Ascending aorta (tissue), 2 donors: Measurements from ENCODE around the gene AHNAK. TPM values are rescaled to one million over a fixed set of nuclear protein-coding genes. Genes with fewer than 3 reads are reported as not detected.
"Not testable (repeated sequence)": the region's sequence is repeated elsewhere in the genome, so short reads cannot be mapped to it uniquely, and the experiment has no call there.

Experiments used
- DNase-seq, 2 donors: peaks; one replicate each; pipeline ENCODE4 v3.0.0-alpha.2; 2019; ENCODE audit warnings: low spot score in 2 of 2
- H3K27ac ChIP-seq, 2 donors: fragments of 200-600 bp; sonication (generic); one replicate each; pipeline ENCODE4 v1.5.1; 2016 to 2017; ENCODE audit warnings: mild to moderate bottlenecking in 1 of 2
- H3K27me3 ChIP-seq: fragments of 200-600 bp; sonication (generic); one replicate; pipeline ENCODE4 v1.5.1; 2017
- H3K36me3 ChIP-seq, 2 donors: fragments of 200-600 bp; sonication (generic); one replicate each; pipeline ENCODE4 v1.5.1; 2016
- H3K4me1 ChIP-seq, 2 donors: fragments of 200-600 bp; sonication (generic); one replicate each; pipeline ENCODE4 v1.5.1; 2016 to 2017; ENCODE audit warnings: mild to moderate bottlenecking in 1 of 2
- H3K4me3 ChIP-seq, 2 donors: fragments of 200-600 bp; sonication (generic); one replicate each; pipeline ENCODE4 v1.5.1; 2016 to 2017; ENCODE audit warnings: mild to moderate bottlenecking in 1 of 2
- H3K9me3 ChIP-seq, 2 donors: fragments of 200-600 bp; sonication (generic); one replicate each; pipeline ENCODE4 v1.5.1; 2016
- intact Hi-C: fragments of 100-400 bp; cut with DNase I; formaldehyde crosslinking; loops from one replicate; pipeline ENCODE4 v1.15.1; 2023
- total RNA-seq: library from RNA; depleted of rRNA; stranded (reverse); fragments of >200 nt; gene quantifications from one replicate; pipeline ENCODE4 v1.1.0, GENCODE V29; 2016
- TF ChIP-seq, protein P1 (sequence below), 3 experiments: fragments of 200-600 bp in 2 of 3; fragments of 450-650 bp in 1 of 3; sonication (generic) in 2 of 3; IDR thresholded peaks; one replicate each; pipeline ENCODE4 v1.5.1; 2016 to 2019; ENCODE audit warnings: antibody characterized with exemption in 3 of 3, mild to moderate bottlenecking in 1 of 3, moderate library complexity in 1 of 3

The AHNAK gene
- total RNA-seq, 1 donor from 2014 or later = 718 TPM

DNA sequence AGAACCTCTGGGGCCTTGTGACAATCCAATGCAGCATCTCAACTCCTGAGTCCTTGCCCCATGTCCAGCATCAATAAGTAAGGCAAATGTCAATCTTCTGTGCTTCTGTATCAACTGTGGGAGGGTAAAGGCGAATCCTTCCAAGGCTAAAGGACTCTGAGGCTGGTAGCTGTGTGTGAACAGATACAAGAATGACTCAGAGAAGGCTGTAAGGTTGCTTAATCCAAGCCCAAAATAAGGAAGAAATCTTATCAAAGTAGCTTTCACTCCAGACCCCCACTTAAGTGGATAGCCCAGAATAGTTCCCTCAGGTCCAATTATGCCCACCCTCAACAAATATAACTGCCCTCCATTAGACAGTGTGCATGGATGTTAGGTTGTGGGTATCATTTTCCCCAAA lies 155.9 kb downstream of the AHNAK start:
- TF ChIP-seq, protein P1, sequence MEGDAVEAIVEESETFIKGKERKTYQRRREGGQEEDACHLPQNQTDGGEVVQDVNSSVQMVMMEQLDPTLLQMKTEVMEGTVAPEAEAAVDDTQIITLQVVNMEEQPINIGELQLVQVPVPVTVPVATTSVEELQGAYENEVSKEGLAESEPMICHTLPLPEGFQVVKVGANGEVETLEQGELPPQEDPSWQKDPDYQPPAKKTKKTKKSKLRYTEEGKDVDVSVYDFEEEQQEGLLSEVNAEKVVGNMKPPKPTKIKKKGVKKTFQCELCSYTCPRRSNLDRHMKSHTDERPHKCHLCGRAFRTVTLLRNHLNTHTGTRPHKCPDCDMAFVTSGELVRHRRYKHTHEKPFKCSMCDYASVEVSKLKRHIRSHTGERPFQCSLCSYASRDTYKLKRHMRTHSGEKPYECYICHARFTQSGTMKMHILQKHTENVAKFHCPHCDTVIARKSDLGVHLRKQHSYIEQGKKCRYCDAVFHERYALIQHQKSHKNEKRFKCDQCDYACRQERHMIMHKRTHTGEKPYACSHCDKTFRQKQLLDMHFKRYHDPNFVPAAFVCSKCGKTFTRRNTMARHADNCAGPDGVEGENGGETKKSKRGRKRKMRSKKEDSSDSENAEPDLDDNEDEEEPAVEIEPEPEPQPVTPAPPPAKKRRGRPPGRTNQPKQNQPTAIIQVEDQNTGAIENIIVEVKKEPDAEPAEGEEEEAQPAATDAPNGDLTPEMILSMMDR (IDR thresholded peaks at IDR 0.05) = no peak
- intact Hi-C loops = no loop called here
- no peak overlapping the region for H3K27ac ChIP-seq

DNA sequence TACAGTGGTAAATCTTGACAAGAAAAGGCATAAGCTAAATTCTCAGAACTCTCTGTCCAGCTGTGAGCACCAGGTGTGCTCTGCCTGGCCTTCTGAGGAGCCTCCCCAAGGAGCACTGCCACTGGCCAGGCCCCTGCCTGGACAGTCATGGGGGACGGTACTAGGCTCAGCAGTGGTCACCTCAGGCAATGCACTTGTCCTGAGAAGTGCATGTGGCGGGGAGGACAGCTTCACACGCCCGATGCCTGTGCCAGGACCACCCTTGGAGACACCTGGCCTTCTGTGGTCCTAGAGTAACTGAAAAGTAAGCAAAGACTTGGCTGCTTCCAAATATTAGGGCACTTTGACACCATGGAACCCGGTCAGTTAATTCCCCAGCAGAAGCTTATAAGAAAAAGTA lies 156.4 kb downstream of the AHNAK start:
- Histone ChIP-seq H3K4me1 (peaks cover 0 to 4% of the 10 kb centered on the region in 2 donors), H3K4me3 (no peak overlapping the region), H3K27ac (no peak overlapping the region), H3K36me3 (no peaks in the 10 kb centered on the region), H3K27me3 (no peaks in the 10 kb centered on the region), H3K9me3 (no peaks in the 10 kb centered on the region)
- DNase-seq = no peak
- TF ChIP-seq, protein P1 (IDR thresholded peaks at IDR 0.05) = no peak
- intact Hi-C loops = no loop called here

More for the DNA sequence above, 155.9 kb downstream of the AHNAK start:
- Histone ChIP-seq H3K27me3 (no peaks in the 10 kb centered on the region), H3K36me3 (no peaks in the 10 kb centered on the region), H3K4me3 (no peak overlapping the region), H3K4me1 (peaks cover 0 to 9% of the 10 kb centered on the region in 2 donors), H3K9me3 (no peaks in the 10 kb centered on the region)
- DNase-seq = no peak

DNA sequence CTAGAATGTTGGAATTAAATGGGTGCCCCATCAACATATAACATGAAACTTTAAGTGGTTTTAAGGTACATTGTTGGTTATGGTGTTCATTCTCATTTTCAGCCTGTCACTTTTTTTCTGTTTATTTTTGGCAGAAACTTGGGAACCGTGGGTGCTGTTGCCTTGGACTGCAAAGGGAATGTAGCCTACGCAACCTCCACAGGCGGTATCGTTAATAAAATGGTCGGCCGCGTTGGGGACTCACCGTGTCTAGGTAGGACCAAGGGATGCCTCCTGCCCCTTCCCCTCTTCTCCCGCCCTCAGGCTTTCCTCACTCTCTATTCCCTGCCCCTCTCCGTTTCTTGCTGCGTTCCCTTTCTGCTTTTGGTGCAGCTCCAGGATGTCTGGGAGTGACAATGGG lies 157.6 kb downstream of the AHNAK start:
- no peaks in the 10 kb centered on the region for H3K9me3 ChIP-seq
- no peaks in the 10 kb centered on the region for H3K4me1 ChIP-seq
- intact Hi-C loops = no loop called here
- H3K4me3 ChIP-seq = no peak overlapping the region
- H3K27ac ChIP-seq = no peak overlapping the region
- H3K36me3 ChIP-seq = no peaks in the 10 kb centered on the region
- DNase-seq = no peak
- H3K27me3 ChIP-seq = no peaks in the 10 kb centered on the region
- TF ChIP-seq, protein P1 (IDR thresholded peaks at IDR 0.05) = no peak

DNA sequence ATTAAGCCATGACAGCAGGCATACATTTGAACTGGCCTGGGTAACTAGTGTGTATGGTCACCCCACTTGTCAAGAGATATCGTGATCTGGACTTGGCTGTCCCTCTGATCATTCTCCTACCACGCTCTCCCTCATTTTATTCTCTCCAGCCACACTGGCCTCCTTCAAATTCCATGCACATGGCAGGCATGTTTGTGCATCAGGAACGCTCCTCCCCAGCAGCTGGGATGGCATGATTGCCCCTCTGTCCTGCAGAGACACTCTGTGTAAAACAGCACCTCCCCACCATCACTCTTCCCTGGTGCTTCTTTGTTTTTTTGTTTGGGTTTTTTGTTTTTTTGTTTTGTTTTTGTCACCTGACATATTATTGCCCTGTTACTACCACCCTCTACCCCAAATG lies 159.2 kb downstream of the AHNAK start:
- no peak for DNase-seq
- intact Hi-C loops = no loop called here
- no peaks in the 10 kb centered on the region for H3K9me3 ChIP-seq
- H3K4me1 ChIP-seq = no peaks in the 10 kb centered on the region
- TF ChIP-seq, protein P1 (IDR thresholded peaks at IDR 0.05) = no peak
- H3K36me3 ChIP-seq = no peaks in the 10 kb centered on the region
- no peaks in the 10 kb centered on the region for H3K27me3 ChIP-seq
- H3K27ac ChIP-seq = no peak overlapping the region
- H3K4me3 ChIP-seq = no peak overlapping the region

DNA sequence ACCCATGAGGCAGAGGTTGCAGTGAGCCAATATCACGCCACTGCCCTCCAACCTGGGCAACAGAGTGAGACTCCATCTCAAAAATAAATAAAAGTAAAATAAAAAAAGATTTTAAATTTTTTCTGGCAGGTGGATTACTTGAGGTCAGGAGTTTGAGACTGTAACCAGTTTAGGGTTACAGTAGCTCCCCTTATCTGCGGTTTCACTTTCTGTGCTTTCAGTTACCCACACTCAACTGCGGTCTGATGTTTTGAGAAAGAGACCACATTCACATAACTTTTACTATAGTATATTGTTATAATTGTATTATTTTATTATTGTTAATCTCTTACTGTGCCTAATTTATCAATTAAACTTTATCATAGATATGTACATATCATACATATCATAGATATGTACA lies 160.5 kb downstream of the AHNAK start:
- H3K9me3 ChIP-seq, H3K27me3 ChIP-seq, H3K4me3 ChIP-seq, H3K27ac ChIP-seq, intact Hi-C loops, DNase-seq, H3K4me1 ChIP-seq, H3K36me3 ChIP-seq: not testable (repeated sequence)

DNA sequence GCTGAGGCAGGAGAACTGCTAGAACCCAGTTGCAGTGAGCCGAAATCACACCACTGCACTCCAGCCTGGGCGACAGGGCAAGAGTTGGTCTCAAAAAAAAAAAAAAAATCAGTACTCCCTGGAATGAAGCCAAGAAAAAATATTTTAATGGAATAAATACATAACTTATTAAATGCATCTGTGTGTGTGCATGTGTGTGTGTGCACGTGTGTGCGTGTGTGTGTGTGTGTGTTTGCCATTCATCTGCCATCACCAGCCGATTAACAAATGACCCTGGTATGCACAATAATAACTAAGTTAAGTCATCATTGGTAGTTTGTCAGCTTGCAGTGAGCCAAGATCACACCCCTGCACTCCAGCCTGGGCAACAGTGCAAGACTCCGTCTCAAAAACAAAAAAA lies 162.8 kb downstream of the AHNAK start:
- DNase-seq = no peak
- intact Hi-C loops = no loop called here
- H3K27ac ChIP-seq = no peak overlapping the region
- no peaks in the 10 kb centered on the region for H3K27me3 ChIP-seq
- peaks cover 0 to 5% of the 10 kb centered on the region in 2 donors for H3K4me1 ChIP-seq
- H3K36me3 ChIP-seq = no peaks in the 10 kb centered on the region
- no peak overlapping the region for H3K4me3 ChIP-seq
- no peaks in the 10 kb centered on the region for H3K9me3 ChIP-seq
- TF ChIP-seq, protein P1 (IDR thresholded peaks at IDR 0.05) = no peak

Other genes with a start within 250 kb of the AHNAK start
- gene SCGB1D4, start 247.7 kb downstream of the AHNAK start, total RNA-seq = not detected
- gene ASRGL1, start 209.4 kb downstream of the AHNAK start, total RNA-seq = 69.8 TPM
- not detected for gene SCGB1A1, start 127.8 kb downstream of the AHNAK start, total RNA-seq
- 1,083 TPM for gene EEF1G, start 27.1 kb upstream of the AHNAK start, total RNA-seq
- 18.4 TPM for gene TUT1, start 44.7 kb upstream of the AHNAK start, total RNA-seq
- gene MTA2, start 55.1 kb upstream of the AHNAK start, total RNA-seq = 79.2 TPM
- 207 TPM for gene EML3, start 66.0 kb upstream of the AHNAK start, total RNA-seq
- gene ROM1, start 66.5 kb upstream of the AHNAK start, total RNA-seq = not detected
- gene B3GAT3, start 75.2 kb upstream of the AHNAK start, total RNA-seq = 61.3 TPM
- gene GANAB, start 99.8 kb upstream of the AHNAK start, total RNA-seq = 326 TPM
- gene INTS5, start 106.5 kb upstream of the AHNAK start, total RNA-seq = 8.1 TPM
- 49.8 TPM for gene C11orf98, start 118.4 kb upstream of the AHNAK start, total RNA-seq
- not detected for gene CSKMT, start 118.5 kb upstream of the AHNAK start, total RNA-seq
- gene UQCC3, start 124.9 kb upstream of the AHNAK start, total RNA-seq = 3.9 TPM
- not detected for gene LBHD1, start 125.5 kb upstream of the AHNAK start, total RNA-seq
- gene UBXN1, start 132.3 kb upstream of the AHNAK start, total RNA-seq = 60.2 TPM
- gene LRRN4CL, start 142.7 kb upstream of the AHNAK start, total RNA-seq = 12.1 TPM
- 55.9 TPM for gene BSCL2, start 160.6 kb upstream of the AHNAK start, total RNA-seq
- gene GNG3, start 160.9 kb upstream of the AHNAK start, total RNA-seq = not detected
- gene HNRNPUL2, start 180.7 kb upstream of the AHNAK start, total RNA-seq = 14.6 TPM
- 1.4 TPM for gene TTC9C, start 181.7 kb upstream of the AHNAK start, total RNA-seq
- gene ZBTB3, start 207.4 kb upstream of the AHNAK start, total RNA-seq = 2.9 TPM
- gene POLR2G, start 214.8 kb upstream of the AHNAK start, total RNA-seq = 110 TPM
- 51.7 TPM for gene TAF6L, start 224.6 kb upstream of the AHNAK start, total RNA-seq
- gene TMEM179B, start 240.6 kb upstream of the AHNAK start, total RNA-seq = 102 TPM
- gene TMEM223, start 245.2 kb upstream of the AHNAK start, total RNA-seq = 92.5 TPM